Large intestine (tissue), 3 donors: ENCODE measurements around the gene CFAP61. TPM values are rescaled to one million over a fixed set of nuclear protein-coding genes. Genes with fewer than 3 reads are reported as not detected.

Source experiments
- DNase-seq, 2 donors: peaks; one replicate each; pipeline versions ENCODE4 v3.0.0 to v3.0.0-alpha.2; 2013
- H3K27ac ChIP-seq: one replicate; pipeline ENCODE4 v1.5.1; 2013; ENCODE audit warnings: low read length
- H3K27me3 ChIP-seq: 2 replicates; pipeline ENCODE4 v1.6.1; 2013; ENCODE audit warnings: low read length; ENCODE audit not compliant: control insufficient read depth, insufficient read depth
- H3K36me3 ChIP-seq: 2 replicates; pipeline ENCODE4 v1.6.1; 2013; ENCODE audit warnings: low read length; ENCODE audit not compliant: control insufficient read depth, insufficient read depth
- H3K4me1 ChIP-seq: one replicate; pipeline ENCODE4 v1.6.1; 2013; ENCODE audit warnings: low read length; ENCODE audit not compliant: control insufficient read depth, insufficient read depth
- H3K4me3 ChIP-seq: one replicate; pipeline ENCODE4 v1.5.1; 2013; ENCODE audit warnings: low read length
- H3K9me3 ChIP-seq: one replicate; pipeline ENCODE4 v1.6.1; 2013; ENCODE audit warnings: mild to moderate bottlenecking, low read depth, low read length, moderate library complexity; ENCODE audit not compliant: control insufficient read depth
- WGBS: methylation state at CpG from one replicate; pipeline ENCODE4 v1.1.5; 2013; ENCODE audit warnings: low lambda C conversion rate; ENCODE audit not compliant: insufficient coverage; 5-methylcytosine and 5-hydroxymethylcytosine counted together
- polyA plus RNA-seq: library from polyadenylated mRNA; unstranded; fragments of 120-200 nt; gene quantifications from one replicate; pipeline ENCODE4 v1.2.1, GENCODE V29; 2013

Gene CFAP61
- polyA plus RNA-seq, 1 donor: 0.36 TPM

GRCh38 chr20:20266552-20266951, 214.2 kb downstream of the CFAP61 start:
- no CpG with 5 or more reads among the region's 4 CpGs for WGBS
- Histone ChIP-seq H3K4me3 (no peak overlapping the region), H3K9me3 (no peaks in the 10 kb centered on the region), H3K4me1 (no peaks in the 10 kb centered on the region), H3K27me3 (no peaks in the 10 kb centered on the region), H3K36me3 (no peaks in the 10 kb centered on the region), H3K27ac (no peak overlapping the region)
- no peak for DNase-seq

GRCh38 chr20:20267685-20268370, 215.5 kb downstream of the CFAP61 start:
- H3K36me3 ChIP-seq: no peaks in the 10 kb centered on the region
- H3K27ac ChIP-seq: no peak overlapping the region
- no peak overlapping the region for H3K4me3 ChIP-seq
- H3K9me3 ChIP-seq: no peaks in the 10 kb centered on the region
- DNase-seq: no peak
- no peaks in the 10 kb centered on the region for H3K27me3 ChIP-seq
- 73% methylated on average over 6 of the region's 13 CpGs for WGBS
- H3K4me1 ChIP-seq: no peaks in the 10 kb centered on the region

DNA sequence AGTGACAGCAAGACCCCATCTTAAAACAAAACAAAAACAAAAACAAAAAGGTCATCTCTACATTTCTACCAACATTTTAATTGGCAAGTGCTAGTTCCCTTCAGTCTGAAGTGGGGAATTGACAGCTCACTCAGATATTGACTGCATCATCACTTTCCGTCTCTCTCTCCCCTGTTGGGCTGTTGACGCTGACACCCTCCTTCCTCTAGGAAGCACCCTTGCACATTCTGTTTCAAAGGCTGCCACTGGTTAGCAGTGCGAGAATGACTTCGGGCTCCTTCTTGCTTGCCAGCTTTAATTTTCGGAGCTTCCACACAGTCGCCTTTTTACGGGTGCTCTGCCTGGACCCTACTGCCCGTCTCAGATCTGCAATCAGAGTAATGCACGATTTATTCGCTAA, 218.9 kb downstream of the CFAP61 start:
- Histone ChIP-seq H3K27me3 (peaks cover 2% of the 10 kb centered on the region), H3K27ac (no peak overlapping the region), H3K4me3 (no peak overlapping the region), H3K4me1 (no peaks in the 10 kb centered on the region), H3K9me3 (no peaks in the 10 kb centered on the region), H3K36me3 (no peaks in the 10 kb centered on the region)
- WGBS: 100% methylated on average over 3 of the region's 10 CpGs
- no peak for DNase-seq

GRCh38 chr20:20272686-20273085, 220.4 kb downstream of the CFAP61 start:
- Histone ChIP-seq H3K4me3 (no peak overlapping the region), H3K27ac (no peak overlapping the region), H3K9me3 (no peaks in the 10 kb centered on the region), H3K4me1 (no peaks in the 10 kb centered on the region), H3K27me3 (peaks cover 11% of the 10 kb centered on the region), H3K36me3 (no peaks in the 10 kb centered on the region)
- WGBS: no CpG with 5 or more reads among the region's 4 CpGs
- no peak for DNase-seq

DNA sequence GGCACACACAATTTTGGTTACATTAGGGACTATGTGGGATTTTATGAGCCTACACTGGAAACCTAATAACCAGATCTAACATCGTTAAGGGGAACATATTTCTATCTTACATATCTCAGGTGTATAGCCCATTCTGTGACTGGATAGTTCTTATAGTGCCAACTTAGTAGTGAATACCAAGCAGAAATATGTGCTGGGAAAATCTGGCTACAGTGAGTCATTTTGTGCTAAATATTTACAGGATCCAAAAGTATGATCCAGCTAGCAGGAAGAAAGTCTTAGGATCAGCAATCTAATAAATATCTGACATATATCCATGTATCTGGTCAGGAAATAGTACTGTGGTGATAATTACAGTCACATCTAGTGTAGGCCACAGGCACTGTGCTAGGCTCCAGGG, 221.0 kb downstream of the CFAP61 start:
- Histone ChIP-seq H3K27me3 (peaks cover 17% of the 10 kb centered on the region), H3K36me3 (no peaks in the 10 kb centered on the region), H3K9me3 (no peaks in the 10 kb centered on the region), H3K4me3 (no peak overlapping the region), H3K4me1 (no peaks in the 10 kb centered on the region), H3K27ac (no peak overlapping the region)
- DNase-seq: no peak
- no CpG with 5 or more reads among the region's 1 CpG for WGBS

DNA sequence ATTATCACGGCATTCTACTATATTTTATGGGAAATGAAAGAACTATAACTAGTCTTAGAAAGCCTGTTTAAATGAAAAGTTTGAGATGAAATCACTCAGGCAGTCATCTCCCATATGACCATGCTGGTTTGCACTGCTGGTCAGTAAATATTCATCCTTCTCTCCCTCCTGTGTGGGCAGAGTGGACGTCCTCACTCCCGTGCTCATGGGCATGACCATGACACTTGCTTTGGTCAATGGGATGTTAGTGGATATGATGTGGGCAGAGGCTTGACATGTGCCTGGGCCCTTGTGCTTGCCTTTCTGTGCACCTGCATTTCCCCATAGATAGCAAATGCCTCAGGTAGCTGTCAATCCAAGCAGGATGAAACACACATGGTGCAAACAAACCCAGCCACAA, 222.5 kb downstream of the CFAP61 start:
- Histone ChIP-seq H3K36me3 (no peaks in the 10 kb centered on the region), H3K9me3 (no peaks in the 10 kb centered on the region), H3K27ac (no peak overlapping the region), H3K4me3 (no peak overlapping the region), H3K4me1 (no peaks in the 10 kb centered on the region), H3K27me3 (peaks cover 17% of the 10 kb centered on the region)
- WGBS: 100% methylated on average over 1 of the region's 3 CpGs
- no peak for DNase-seq

- 70% methylated on average over 2 of the region's 5 CpGs for WGBS
- H3K27ac ChIP-seq: no peak overlapping the region
- H3K4me1 ChIP-seq: no peaks in the 10 kb centered on the region
- no peak for DNase-seq
- no peaks in the 10 kb centered on the region for H3K9me3 ChIP-seq
- peaks cover 17% of the 10 kb centered on the region for H3K27me3 ChIP-seq
- no peaks in the 10 kb centered on the region for H3K36me3 ChIP-seq
- no peak overlapping the region for H3K4me3 ChIP-seq
Observed at GRCh38 chr20:20275636-20276035, 223.3 kb downstream of the CFAP61 start.

DNA sequence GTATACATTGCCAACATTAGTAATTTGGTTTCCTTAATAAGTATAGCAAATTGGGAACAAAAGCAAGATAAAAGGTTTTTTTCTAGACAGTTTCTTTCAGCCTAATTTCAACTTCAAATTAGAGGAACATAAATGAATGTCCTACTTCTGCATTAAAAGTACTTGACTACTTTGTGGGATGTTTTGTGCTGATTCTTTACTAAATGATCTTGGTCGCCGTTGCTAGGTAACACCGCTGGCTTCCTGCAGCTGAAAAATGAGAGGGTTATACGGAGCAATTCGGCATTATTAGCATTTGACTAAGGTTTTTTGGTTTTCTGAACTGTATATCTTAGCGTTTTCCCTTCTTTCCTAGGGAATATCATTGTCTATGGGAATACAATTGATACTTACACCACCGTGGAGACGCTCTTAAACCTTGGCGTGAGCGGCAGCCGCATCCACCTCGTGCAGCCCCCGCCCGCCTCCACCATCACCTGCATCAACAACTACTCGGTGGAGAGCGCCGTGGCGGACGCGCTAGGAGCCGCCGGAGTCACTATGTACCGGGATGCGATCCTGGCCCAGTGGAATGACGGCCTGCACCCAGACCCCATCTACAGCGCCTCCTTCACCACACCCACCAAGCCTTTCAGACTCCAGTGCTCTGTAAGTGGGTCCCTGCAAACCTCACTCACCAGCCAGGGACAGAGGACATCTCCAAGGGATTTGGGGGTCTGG, 224.6 kb downstream of the CFAP61 start:
- no CpG with 5 or more reads among the region's 26 CpGs for WGBS
- Histone ChIP-seq H3K4me3 (no peak overlapping the region), H3K27me3 (peaks cover 17% of the 10 kb centered on the region), H3K9me3 (no peaks in the 10 kb centered on the region), H3K27ac (no peak overlapping the region), H3K4me1 (no peaks in the 10 kb centered on the region), H3K36me3 (no peaks in the 10 kb centered on the region)
- no peak for DNase-seq

DNA sequence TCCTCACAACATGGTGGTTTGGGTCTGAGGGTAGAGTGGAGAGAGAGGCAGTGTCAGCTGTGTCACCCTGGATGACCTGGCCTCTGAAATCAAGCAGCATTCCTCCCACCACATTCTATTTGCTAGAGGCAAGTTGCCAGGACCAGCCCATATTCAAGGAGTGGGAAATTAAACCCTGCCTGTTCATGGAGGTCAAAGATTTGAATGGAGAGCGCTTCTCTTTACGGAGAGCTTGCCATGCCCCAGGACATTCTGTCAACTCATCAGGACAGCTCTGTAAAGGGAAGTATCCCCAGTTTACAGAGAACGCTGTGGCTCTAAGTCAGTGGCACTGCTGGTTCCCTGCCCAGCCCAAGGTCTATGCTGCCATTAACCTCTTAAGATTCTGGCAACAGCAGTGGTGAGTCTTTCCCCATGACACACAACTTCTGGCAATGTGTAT, 225.6 kb downstream of the CFAP61 start:
- H3K27me3 ChIP-seq: peaks cover 17% of the 10 kb centered on the region
- H3K4me3 ChIP-seq: no peak overlapping the region
- H3K27ac ChIP-seq: no peak overlapping the region
- WGBS: no CpG with 5 or more reads among the region's 3 CpGs
- no peaks in the 10 kb centered on the region for H3K9me3 ChIP-seq
- H3K36me3 ChIP-seq: no peaks in the 10 kb centered on the region
- DNase-seq: no peak
- no peaks in the 10 kb centered on the region for H3K4me1 ChIP-seq

- H3K4me3 ChIP-seq: no peak overlapping the region
- no peak overlapping the region for H3K27ac ChIP-seq
- no peak for DNase-seq
- no CpG with 5 or more reads among the region's 2 CpGs for WGBS
- no peaks in the 10 kb centered on the region for H3K27me3 ChIP-seq
- no peaks in the 10 kb centered on the region for H3K36me3 ChIP-seq
- no peaks in the 10 kb centered on the region for H3K9me3 ChIP-seq
- no peaks in the 10 kb centered on the region for H3K4me1 ChIP-seq
Observed at GRCh38 chr20:20286061-20286460, 233.7 kb downstream of the CFAP61 start.

- no peak overlapping the region for H3K27ac ChIP-seq
- H3K36me3 ChIP-seq: no peaks in the 10 kb centered on the region
- no peak for DNase-seq
- H3K27me3 ChIP-seq: no peaks in the 10 kb centered on the region
- no peaks in the 10 kb centered on the region for H3K9me3 ChIP-seq
- WGBS: no CpG with 5 or more reads among the region's 3 CpGs
- H3K4me3 ChIP-seq: no peak overlapping the region
- no peaks in the 10 kb centered on the region for H3K4me1 ChIP-seq
Observed at GRCh38 chr20:20289331-20289730, 237.0 kb downstream of the CFAP61 start.
